ENCODE measurements around the gene DNAH2.

GRCh38 chr17:7703584-7704479 lies 13.7 kb upstream of the DNAH2 start:
- TF ChIP-seq CTCF (IDR thresholded peaks at IDR 0.05), result no peak
- TF ChIP-seq ARID4B (CRISPR knock-in tag; IDR thresholded peaks at IDR 0.05; ENCODE audit: borderline replicate concordance), result no peak; the same call in 1 of the 2 replicates
- no peak for TF ChIP-seq ZNF219 (CRISPR knock-in tag; IDR thresholded peaks at IDR 0.05; ENCODE audit: borderline replicate concordance)
- TF ChIP-seq SMAD4 (CRISPR knock-in tag; IDR thresholded peaks at IDR 0.05), result no peak
- TF ChIP-seq, protein P1, sequence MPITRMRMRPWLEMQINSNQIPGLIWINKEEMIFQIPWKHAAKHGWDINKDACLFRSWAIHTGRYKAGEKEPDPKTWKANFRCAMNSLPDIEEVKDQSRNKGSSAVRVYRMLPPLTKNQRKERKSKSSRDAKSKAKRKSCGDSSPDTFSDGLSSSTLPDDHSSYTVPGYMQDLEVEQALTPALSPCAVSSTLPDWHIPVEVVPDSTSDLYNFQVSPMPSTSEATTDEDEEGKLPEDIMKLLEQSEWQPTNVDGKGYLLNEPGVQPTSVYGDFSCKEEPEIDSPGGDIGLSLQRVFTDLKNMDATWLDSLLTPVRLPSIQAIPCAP (CRISPR knock-in tag; IDR thresholded peaks at IDR 0.05), result no peak
- TF ChIP-seq CREM (CRISPR knock-in tag; IDR thresholded peaks at IDR 0.05), result no peak
- TF ChIP-seq, protein P2, sequence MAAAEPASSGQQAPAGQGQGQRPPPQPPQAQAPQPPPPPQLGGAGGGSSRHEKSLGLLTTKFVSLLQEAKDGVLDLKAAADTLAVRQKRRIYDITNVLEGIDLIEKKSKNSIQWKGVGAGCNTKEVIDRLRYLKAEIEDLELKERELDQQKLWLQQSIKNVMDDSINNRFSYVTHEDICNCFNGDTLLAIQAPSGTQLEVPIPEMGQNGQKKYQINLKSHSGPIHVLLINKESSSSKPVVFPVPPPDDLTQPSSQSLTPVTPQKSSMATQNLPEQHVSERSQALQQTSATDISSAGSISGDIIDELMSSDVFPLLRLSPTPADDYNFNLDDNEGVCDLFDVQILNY (CRISPR knock-in tag; IDR thresholded peaks at IDR 0.05), result no peak
- no peak for TF ChIP-seq ZNF263 (CRISPR knock-in tag; IDR thresholded peaks at IDR 0.05; ENCODE audit: low read depth)
- TF ChIP-seq PRDM15 (CRISPR knock-in tag; IDR thresholded peaks at IDR 0.05), result no peak
